ENCODE data around the gene TMEM151B. TPM values are rescaled to one million over a fixed set of nuclear protein-coding genes. Genes with fewer than 3 reads are reported as not detected.
A peak's percentile ranks its signal among the peaks of the same experiment; 100 is the strongest.

Gene TMEM151B
- total RNA-seq, 6 donors from 2014 or later = not detected

DNA sequence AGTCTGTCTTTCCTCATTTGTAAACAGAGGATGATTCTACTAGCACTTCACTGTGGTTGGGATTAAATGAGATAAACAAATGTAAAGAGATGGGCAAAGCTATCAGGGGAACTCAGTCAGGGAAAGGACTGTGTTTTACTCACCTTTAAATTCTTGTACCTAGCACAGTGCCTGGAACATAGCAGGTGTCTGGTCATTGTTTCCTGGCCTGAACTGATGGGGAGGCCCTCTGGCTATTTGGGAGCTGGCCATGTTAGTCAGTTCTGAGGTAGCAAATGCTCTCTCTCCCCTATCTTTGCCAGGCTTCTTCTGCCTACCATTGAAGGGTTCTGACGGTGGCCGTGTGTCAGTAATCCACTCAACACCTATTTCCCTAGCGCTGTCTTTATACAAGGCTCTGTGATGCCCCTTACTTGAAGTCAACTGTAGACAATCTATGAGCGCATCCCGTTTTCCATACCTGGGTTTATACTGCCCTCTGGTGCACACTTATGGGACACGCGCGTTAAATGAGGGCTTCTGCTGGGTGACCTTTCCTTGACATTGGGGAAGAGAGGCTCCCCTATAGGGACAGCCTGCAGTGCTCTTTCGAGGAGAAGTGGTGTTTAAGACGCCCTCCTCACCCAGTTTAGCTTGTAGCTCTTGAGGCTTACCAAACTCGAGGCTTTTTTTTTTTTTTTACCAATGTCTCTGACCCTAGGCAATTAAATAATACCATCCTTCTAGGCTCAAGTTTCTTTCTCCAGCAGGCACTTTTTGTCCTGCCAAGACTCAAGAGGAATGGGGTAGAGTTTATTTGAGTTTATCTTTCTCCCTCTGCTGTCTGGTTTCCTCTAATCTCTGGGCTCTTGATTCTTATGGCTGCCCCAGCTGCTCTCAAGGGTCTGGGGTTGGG lies 68.2 kb downstream of the TMEM151B start:
- H3K36me3 ChIP-seq = no peaks in the 10 kb centered on the region
- ATAC-seq (ENCODE audit: low FRiP score in 2 of 2) (peak; percentile 81 to 89), DNase-seq (peak in 1 of 2 donors; percentile 58)
- peaks cover 0 to 11% (median 0%) of the 10 kb centered on the region in 4 donors for H3K27me3 ChIP-seq
- no peaks in the 10 kb centered on the region for H3K9me3 ChIP-seq
- no peak overlapping the region for H3K27ac ChIP-seq
- TF ChIP-seq POLR2AphosphoS5 (IDR thresholded peaks at IDR 0.05) = no peak
- peak; percentile 41 to 78 (median 63) for TF ChIP-seq CTCF (IDR thresholded peaks at IDR 0.05)
- H3K4me1 ChIP-seq = peaks cover 0 to 7% (median 3%) of the 10 kb centered on the region in 4 donors
- H3K4me3 ChIP-seq = no peak overlapping the region
- WGBS, 2 donors = 3 to 6% methylated on average over 11 of the region's 11 CpGs

- H3K4me1 ChIP-seq = peaks cover 0 to 7% (median 3%) of the 10 kb centered on the region in 4 donors
- no peak overlapping the region for H3K4me3 ChIP-seq
- H3K27me3 ChIP-seq = peaks cover 0 to 11% (median 0%) of the 10 kb centered on the region in 4 donors
- 84 to 88% methylated on average over 4 to 5 of the region's 5 CpGs for WGBS, 2 donors
- no peaks in the 10 kb centered on the region for H3K36me3 ChIP-seq
- no peak for DNase-seq
- no peak overlapping the region for H3K27ac ChIP-seq
- no peak for TF ChIP-seq POLR2A (IDR thresholded peaks at IDR 0.05)
- TF ChIP-seq POLR2AphosphoS5 (IDR thresholded peaks at IDR 0.05) = no peak
- TF ChIP-seq CTCF (IDR thresholded peaks at IDR 0.05) = no peak
- TF ChIP-seq EP300 (IDR thresholded peaks at IDR 0.05) = no peak
- no peak for ATAC-seq (ENCODE audit: low FRiP score in 2 of 2)
- no peaks in the 10 kb centered on the region for H3K9me3 ChIP-seq
Measured at GRCh38 chr6:44339301-44339700, 69.1 kb downstream of the TMEM151B start.

DNA sequence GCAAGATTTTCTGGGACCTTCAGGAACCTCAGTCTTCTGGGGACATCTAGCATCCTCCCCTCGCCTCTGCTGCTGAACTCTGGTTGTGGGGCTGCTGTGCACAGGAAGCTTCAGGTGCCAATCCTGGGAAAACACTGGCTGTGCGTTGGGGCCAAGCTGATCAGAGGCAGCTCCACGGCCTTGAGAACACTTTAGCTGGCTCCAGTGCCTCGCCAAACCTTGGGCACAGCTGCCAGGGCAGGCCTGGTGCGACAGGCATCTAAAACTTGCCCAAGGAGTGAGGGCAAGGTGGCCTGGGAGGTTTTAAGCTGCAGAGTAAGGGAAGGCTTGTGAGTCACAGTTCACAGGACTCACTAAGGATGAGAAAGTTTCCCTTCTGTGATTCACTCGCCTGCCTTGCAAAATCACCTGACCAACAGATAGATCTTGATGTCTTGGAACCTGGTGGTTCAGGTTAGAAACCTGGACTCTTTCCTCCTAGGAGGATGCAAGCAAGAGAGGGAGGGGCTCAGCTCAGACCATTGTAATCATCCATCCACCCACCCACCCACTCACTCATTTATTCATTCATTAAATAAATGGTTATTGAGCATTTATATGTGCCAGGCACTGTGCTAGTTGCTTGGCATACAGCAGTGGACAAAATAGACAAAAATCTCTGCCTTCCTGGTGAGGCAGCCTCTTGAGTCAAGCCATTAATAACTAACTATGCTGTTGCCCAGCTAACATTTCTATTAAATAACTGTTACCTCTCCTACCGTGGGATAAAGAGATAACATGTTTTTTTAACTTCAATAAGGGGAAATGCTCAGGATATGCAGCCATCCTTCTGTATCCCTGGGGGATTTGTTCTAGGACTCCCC lies 69.7 kb downstream of the TMEM151B start:
- Histone ChIP-seq H3K4me3 (no peak overlapping the region), H3K36me3 (no peaks in the 10 kb centered on the region), H3K27me3 (peaks cover 0 to 11% (median 0%) of the 10 kb centered on the region in 4 donors), H3K27ac (no peak overlapping the region), H3K4me1 (peaks cover 0 to 7% (median 3%) of the 10 kb centered on the region in 4 donors), H3K9me3 (no peaks in the 10 kb centered on the region)
- WGBS, 2 donors = 53 to 76% methylated on average over 2 to 7 of the region's 7 CpGs
- ATAC-seq (ENCODE audit: low FRiP score in 2 of 2) = no peak
- no peak for DNase-seq
- TF ChIP-seq POLR2A (IDR thresholded peaks at IDR 0.05) (no peak), EP300 (IDR thresholded peaks at IDR 0.05) (no peak), POLR2AphosphoS5 (IDR thresholded peaks at IDR 0.05) (no peak), CTCF (IDR thresholded peaks at IDR 0.05) (no peak)

DNA sequence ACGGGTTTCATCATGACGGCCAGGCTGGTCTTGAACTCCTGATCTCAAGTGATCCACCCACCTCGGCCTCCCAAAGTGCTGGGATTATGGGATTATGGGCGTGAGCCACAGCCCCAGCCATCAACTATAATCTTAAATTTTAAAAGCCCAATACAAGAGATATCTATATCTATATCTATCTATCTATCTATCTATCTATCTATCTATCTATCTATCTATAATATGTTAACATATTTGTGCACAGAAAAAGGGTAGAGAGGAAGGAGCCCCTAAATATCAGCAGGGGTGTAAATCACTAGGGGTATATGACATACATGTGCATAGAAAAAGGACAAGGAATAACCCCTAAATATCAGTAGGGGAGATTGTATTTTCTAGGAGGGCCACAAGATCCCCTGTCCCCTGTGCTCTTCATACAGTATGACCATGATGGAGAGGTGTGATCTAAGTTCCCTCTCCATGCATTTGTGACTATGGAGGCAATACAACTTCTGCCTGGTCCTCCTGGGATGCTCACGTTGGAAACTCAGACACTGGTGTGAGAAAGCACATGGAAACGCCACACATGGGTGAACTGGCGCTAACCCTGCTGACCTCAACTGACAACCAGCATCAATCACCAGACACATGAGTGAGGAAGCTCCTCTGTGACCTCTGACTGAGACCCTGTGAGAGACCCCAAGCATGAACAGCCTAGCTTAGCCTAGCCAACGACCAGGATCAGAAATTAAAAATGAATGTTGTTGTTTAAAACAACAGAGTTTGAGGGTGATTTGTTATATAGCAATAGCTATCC lies 71.0 kb downstream of the TMEM151B start:
- Histone ChIP-seq H3K9me3 (no peaks in the 10 kb centered on the region), H3K36me3 (no peaks in the 10 kb centered on the region), H3K4me3 (no peak overlapping the region), H3K27me3 (peaks cover 0 to 11% (median 0%) of the 10 kb centered on the region in 4 donors), H3K27ac (no peak overlapping the region), H3K4me1 (peaks cover 0 to 7% (median 3%) of the 10 kb centered on the region in 4 donors)
- DNase-seq = no peak
- no peak for ATAC-seq (ENCODE audit: low FRiP score in 2 of 2)
- TF ChIP-seq POLR2AphosphoS5 (IDR thresholded peaks at IDR 0.05) (no peak), POLR2A (IDR thresholded peaks at IDR 0.05) (no peak), CTCF (IDR thresholded peaks at IDR 0.05) (no peak), EP300 (IDR thresholded peaks at IDR 0.05) (no peak)
- 56 to 65% methylated on average over 8 of the region's 8 CpGs for WGBS, 2 donors

Data from upper lobe of left lung (tissue), 6 donors.